H1 (cell line): ENCODE data around the gene SMCHD1. TPM values are rescaled to one million over a fixed set of nuclear protein-coding genes. Genes with fewer than 3 reads are reported as not detected.

Source experiments
- BACH1 ChIP-seq: IDR thresholded peaks from 2 replicates; pipeline ENCODE4 v1.6.1; 2012; ENCODE audit warnings: low read length, improper control_type of control experiment
- BRCA1 ChIP-seq: IDR thresholded peaks from 2 replicates; pipeline ENCODE4 v1.6.1; 2012; ENCODE audit warnings: low read depth, low read length, improper control_type of control experiment
- CBX5 ChIP-seq: fragments of 300-800, 300-1000 bp; sonication (generic); IDR thresholded peaks from 2 replicates; pipeline ENCODE4 v1.7.1; 2016; ENCODE audit warnings: antibody characterized with exemption, low read length, low read depth
- CHD1 ChIP-seq: IDR thresholded peaks from 2 replicates; pipeline ENCODE4 v1.6.1; 2012; ENCODE audit warnings: low read depth, low read length, improper control_type of control experiment
- JUN ChIP-seq: IDR thresholded peaks from 2 replicates; pipeline ENCODE4 v1.6.1; 2011; ENCODE audit warnings: low read depth, mild to moderate bottlenecking, improper control_type of control experiment, low read length
- NRF1 ChIP-seq: IDR thresholded peaks from 2 replicates; pipeline ENCODE4 v1.6.1; 2011; ENCODE audit warnings: mild to moderate bottlenecking, low read depth, low read length, improper control_type of control experiment
- RXRA ChIP-seq: IDR thresholded peaks from 2 replicates; pipeline ENCODE4 v1.6.1; 2011; ENCODE audit warnings: low read depth, mild to moderate bottlenecking, low read length, moderate library complexity; ENCODE audit not compliant: insufficient read depth
- SIRT6 ChIP-seq: IDR thresholded peaks from one replicate; pipeline ENCODE4 v1.7.1; 2012; ENCODE audit warnings: low read length, inconsistent platforms
- USF2 ChIP-seq: IDR thresholded peaks from 2 replicates; pipeline ENCODE4 v1.6.1; 2011; ENCODE audit warnings: low read length, improper control_type of control experiment
- polyA plus RNA-seq, 7 experiments: library from polyadenylated mRNA; depleted of rRNA in 3 of 7; stranded (reverse) in 5 of 7; unstranded in 2 of 7; fragments of >200 nt in 5 of 7; fragments of 200-250 nt in 2 of 7; gene quantifications; 1 replicate in 5 of 7; 2 replicates in 1 of 7; 4 replicates in 1 of 7; pipeline versions ENCODE4 v1.2.1 to v1.2.3, GENCODE V29; 2011 to 2013; ENCODE audit warnings: missing spikeins in 2 of 7, mixed read lengths in 2 of 7
- total RNA-seq: library from RNA; stranded (reverse); fragmentation: NEBNext Ultra II Directional; extraction: Animal tissue kit (Norgen Biotek cat#: 25700); gene quantifications from 2 replicates; pipeline ENCODE4 v1.2.1, GENCODE V29; 2021
- TF ChIP-seq, protein P1 (sequence below): fragments of 300-600 bp; sonication (generic); IDR thresholded peaks from 2 replicates; pipeline ENCODE4 v1.7.1; 2012; ENCODE audit warnings: low read length, moderate library complexity, mild to moderate bottlenecking, inconsistent platforms; ENCODE audit not compliant: insufficient replicate concordance

The SMCHD1 gene
- total and polyA plus RNA-seq, 2 of the 8 experiments (the other 6 are each of a cell fraction or from before 2014, with no cell fraction given), result 9.3 to 32.0 TPM

DNA sequence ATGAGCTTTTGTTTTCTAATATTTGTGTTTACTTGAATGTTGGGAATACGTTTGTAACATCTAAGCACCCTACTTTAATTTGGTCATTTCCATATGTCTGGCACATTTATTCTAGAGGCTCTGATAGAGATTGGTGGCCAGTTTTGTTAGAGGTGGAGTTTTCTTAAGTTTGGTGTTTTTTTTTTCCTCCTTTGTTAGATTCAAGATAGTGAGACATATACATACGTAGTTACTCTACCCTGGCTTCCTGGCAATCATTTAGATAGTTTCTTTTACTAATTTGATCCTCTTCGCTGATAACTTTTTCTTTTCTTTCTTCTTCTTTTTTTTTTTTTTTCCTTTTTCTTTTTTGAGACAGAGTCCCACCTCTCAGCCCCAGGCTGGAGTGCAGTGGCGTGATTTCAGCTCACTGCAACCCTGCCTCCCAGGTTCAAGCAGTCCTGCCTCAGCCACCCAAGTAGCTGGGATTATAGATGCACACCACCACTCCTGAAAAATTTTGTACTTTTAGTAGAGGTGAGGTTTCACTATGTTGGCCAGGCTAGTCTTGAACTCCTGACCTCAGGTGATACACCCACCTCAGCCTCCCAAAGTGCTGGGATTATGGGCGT is 26.6 kb downstream of the SMCHD1 start (continued):
- TF ChIP-seq, protein P1, sequence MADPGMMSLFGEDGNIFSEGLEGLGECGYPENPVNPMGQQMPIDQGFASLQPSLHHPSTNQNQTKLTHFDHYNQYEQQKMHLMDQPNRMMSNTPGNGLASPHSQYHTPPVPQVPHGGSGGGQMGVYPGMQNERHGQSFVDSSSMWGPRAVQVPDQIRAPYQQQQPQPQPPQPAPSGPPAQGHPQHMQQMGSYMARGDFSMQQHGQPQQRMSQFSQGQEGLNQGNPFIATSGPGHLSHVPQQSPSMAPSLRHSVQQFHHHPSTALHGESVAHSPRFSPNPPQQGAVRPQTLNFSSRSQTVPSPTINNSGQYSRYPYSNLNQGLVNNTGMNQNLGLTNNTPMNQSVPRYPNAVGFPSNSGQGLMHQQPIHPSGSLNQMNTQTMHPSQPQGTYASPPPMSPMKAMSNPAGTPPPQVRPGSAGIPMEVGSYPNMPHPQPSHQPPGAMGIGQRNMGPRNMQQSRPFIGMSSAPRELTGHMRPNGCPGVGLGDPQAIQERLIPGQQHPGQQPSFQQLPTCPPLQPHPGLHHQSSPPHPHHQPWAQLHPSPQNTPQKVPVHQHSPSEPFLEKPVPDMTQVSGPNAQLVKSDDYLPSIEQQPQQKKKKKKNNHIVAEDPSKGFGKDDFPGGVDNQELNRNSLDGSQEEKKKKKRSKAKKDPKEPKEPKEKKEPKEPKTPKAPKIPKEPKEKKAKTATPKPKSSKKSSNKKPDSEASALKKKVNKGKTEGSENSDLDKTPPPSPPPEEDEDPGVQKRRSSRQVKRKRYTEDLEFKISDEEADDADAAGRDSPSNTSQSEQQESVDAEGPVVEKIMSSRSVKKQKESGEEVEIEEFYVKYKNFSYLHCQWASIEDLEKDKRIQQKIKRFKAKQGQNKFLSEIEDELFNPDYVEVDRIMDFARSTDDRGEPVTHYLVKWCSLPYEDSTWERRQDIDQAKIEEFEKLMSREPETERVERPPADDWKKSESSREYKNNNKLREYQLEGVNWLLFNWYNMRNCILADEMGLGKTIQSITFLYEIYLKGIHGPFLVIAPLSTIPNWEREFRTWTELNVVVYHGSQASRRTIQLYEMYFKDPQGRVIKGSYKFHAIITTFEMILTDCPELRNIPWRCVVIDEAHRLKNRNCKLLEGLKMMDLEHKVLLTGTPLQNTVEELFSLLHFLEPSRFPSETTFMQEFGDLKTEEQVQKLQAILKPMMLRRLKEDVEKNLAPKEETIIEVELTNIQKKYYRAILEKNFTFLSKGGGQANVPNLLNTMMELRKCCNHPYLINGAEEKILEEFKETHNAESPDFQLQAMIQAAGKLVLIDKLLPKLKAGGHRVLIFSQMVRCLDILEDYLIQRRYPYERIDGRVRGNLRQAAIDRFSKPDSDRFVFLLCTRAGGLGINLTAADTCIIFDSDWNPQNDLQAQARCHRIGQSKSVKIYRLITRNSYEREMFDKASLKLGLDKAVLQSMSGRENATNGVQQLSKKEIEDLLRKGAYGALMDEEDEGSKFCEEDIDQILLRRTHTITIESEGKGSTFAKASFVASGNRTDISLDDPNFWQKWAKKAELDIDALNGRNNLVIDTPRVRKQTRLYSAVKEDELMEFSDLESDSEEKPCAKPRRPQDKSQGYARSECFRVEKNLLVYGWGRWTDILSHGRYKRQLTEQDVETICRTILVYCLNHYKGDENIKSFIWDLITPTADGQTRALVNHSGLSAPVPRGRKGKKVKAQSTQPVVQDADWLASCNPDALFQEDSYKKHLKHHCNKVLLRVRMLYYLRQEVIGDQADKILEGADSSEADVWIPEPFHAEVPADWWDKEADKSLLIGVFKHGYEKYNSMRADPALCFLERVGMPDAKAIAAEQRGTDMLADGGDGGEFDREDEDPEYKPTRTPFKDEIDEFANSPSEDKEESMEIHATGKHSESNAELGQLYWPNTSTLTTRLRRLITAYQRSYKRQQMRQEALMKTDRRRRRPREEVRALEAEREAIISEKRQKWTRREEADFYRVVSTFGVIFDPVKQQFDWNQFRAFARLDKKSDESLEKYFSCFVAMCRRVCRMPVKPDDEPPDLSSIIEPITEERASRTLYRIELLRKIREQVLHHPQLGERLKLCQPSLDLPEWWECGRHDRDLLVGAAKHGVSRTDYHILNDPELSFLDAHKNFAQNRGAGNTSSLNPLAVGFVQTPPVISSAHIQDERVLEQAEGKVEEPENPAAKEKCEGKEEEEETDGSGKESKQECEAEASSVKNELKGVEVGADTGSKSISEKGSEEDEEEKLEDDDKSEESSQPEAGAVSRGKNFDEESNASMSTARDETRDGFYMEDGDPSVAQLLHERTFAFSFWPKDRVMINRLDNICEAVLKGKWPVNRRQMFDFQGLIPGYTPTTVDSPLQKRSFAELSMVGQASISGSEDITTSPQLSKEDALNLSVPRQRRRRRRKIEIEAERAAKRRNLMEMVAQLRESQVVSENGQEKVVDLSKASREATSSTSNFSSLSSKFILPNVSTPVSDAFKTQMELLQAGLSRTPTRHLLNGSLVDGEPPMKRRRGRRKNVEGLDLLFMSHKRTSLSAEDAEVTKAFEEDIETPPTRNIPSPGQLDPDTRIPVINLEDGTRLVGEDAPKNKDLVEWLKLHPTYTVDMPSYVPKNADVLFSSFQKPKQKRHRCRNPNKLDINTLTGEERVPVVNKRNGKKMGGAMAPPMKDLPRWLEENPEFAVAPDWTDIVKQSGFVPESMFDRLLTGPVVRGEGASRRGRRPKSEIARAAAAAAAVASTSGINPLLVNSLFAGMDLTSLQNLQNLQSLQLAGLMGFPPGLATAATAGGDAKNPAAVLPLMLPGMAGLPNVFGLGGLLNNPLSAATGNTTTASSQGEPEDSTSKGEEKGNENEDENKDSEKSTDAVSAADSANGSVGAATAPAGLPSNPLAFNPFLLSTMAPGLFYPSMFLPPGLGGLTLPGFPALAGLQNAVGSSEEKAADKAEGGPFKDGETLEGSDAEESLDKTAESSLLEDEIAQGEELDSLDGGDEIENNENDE, result no peak
- TF ChIP-seq SIRT6 (no peak), JUN (no peak), CHD1 (no peak), NRF1 (no peak), RXRA (no peak), BRCA1 (no peak), CBX5 (no peak), USF2 (no peak), BACH1 (no peak)
